Measurements from ENCODE around the gene WDR36.

WDR36 gene

DNA sequence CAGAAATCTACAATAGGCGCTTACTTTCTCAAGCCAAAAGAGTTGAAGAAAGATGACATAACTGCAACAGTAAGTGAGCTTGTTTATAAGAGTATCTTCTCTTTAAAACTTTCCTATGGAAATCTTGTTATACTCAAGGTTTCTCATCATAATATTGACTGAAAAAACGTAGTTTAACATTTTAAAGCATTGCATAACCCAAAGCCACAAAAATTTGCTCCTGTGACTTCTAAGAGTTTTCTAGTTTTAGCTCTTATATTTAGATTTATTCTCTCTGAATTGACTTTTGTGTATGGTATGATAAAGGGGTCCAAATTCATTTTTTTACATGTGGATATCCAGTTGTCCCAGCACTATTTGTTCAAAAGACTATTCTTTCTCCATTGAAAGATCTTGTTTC, 15.2 kb downstream of the WDR36 start:
- no peak overlapping the region for H3K4me2 ChIP-seq (ENCODE audit: low read length)
- H3K4me3 ChIP-seq (ENCODE audit: low read length) = no peak overlapping the region
- H3K9me3 ChIP-seq (replicated peaks; ENCODE audit: low read length) = no peaks in the 10 kb centered on the region
- no peaks in the 10 kb centered on the region for H3K27me3 ChIP-seq (ENCODE audit: control insufficient read depth, insufficient read depth, low read length)
- H3K9ac ChIP-seq (ENCODE audit: low read depth, low read length) = no peak overlapping the region
- H3K36me3 ChIP-seq (ENCODE audit: insufficient read depth, low read length) = peaks cover 92% of the 10 kb centered on the region
- H3K4me1 ChIP-seq (ENCODE audit: control insufficient read depth, insufficient read depth, low read length) = no peaks in the 10 kb centered on the region

DNA sequence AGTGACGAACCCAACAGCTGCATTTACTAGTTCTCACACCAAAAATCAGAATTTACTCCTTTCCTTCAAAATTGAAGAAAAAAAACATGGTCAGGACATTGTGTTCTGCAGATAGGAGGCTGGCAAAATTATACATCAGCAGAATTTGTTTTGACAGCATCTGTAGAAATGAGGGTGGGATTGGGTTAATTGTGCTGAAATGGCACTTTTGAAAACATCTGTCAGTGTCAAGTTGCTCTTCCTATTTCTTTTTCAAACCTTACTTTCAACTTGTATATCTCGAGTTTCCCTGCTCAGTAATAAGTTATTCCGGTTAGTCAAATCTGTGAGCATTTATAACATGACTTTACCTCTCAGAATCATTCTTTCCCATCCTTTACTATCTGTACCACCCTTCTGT, 19.8 kb downstream of the WDR36 start:
- Histone ChIP-seq H3K4me2 (ENCODE audit: low read length) (no peak overlapping the region), H3K9ac (ENCODE audit: low read depth, low read length) (no peak overlapping the region), H3K4me1 (ENCODE audit: control insufficient read depth, insufficient read depth, low read length) (no peaks in the 10 kb centered on the region), H3K4me3 (ENCODE audit: low read length) (no peak overlapping the region), H3K36me3 (ENCODE audit: insufficient read depth, low read length) (peaks cover 79% of the 10 kb centered on the region), H3K9me3 (replicated peaks; ENCODE audit: low read length) (no peaks in the 10 kb centered on the region), H3K27me3 (ENCODE audit: control insufficient read depth, insufficient read depth, low read length) (no peaks in the 10 kb centered on the region)

DNA sequence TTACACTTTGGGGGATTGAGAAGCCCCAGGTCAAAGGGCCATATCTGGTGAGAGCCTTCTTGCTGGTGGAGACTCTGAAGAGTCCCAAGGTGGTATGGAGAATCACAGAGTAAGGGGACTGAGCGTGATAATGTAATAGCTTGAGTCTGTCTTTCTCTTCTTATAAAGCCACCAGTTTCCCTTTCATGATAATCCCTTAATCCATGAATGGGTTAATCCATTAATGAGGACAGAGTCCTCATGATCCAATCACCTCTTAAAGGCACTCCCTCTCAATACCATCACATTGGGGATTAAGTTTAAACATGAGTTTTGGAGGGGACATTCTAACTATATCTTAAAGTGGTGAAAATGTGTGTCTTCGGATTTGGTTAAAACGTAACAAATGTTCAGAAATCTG, 21.5 kb downstream of the WDR36 start:
- Histone ChIP-seq H3K27me3 (ENCODE audit: control insufficient read depth, insufficient read depth, low read length) (no peaks in the 10 kb centered on the region), H3K9ac (ENCODE audit: low read depth, low read length) (no peak overlapping the region), H3K9me3 (replicated peaks; ENCODE audit: low read length) (no peaks in the 10 kb centered on the region), H3K4me1 (ENCODE audit: control insufficient read depth, insufficient read depth, low read length) (no peaks in the 10 kb centered on the region), H3K4me3 (ENCODE audit: low read length) (no peak overlapping the region), H3K4me2 (ENCODE audit: low read length) (no peak overlapping the region), H3K36me3 (ENCODE audit: insufficient read depth, low read length) (peaks cover 74% of the 10 kb centered on the region)

DNA sequence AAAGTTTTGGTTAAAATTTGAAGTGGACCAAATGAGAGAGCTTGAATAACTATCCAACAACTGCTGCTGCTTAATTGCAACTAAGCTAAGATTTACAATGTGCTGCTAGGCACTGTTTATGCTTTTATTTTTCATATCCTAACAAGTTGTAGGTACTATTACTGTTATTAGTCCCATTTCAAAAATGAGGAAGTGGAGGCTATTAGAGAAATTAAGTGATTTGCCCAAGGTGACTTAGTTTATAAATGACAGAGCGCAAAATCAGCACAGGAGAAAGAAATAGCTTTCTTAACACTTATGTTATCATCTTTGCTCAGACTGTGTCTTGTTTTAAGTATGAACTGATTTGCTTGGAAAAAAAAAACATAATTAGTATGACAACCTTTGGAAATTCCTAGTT, 23.1 kb downstream of the WDR36 start:
- H3K36me3 ChIP-seq (ENCODE audit: insufficient read depth, low read length) = peaks cover 66% of the 10 kb centered on the region

DNA sequence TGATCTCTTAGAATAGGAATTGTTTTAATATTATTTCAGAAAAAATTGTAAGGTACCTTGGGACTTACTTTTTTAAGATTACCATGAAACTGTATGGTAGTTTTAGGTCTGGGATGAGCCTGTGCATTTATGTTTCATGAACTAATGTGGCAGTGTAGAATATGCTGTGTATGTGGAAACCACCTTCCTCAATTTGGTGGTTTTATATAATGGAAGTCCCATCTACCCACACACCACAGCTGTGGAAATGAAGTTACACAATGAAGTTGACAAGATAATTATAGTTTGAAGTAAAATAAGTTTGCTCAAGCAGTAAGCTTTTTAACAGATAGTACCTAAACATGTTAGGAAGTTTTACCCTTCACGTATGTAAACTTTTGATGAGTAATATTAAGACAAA, 24.4 kb downstream of the WDR36 start:
- Histone ChIP-seq H3K4me2 (ENCODE audit: low read length) (no peak overlapping the region), H3K9ac (ENCODE audit: low read depth, low read length) (no peak overlapping the region), H3K36me3 (ENCODE audit: insufficient read depth, low read length) (peaks cover 67% of the 10 kb centered on the region), H3K4me1 (ENCODE audit: control insufficient read depth, insufficient read depth, low read length) (no peaks in the 10 kb centered on the region), H3K4me3 (ENCODE audit: low read length) (no peak overlapping the region), H3K9me3 (replicated peaks; ENCODE audit: low read length) (no peaks in the 10 kb centered on the region), H3K27me3 (ENCODE audit: control insufficient read depth, insufficient read depth, low read length) (no peaks in the 10 kb centered on the region)

More for the DNA sequence above, 23.1 kb downstream of the WDR36 start:
- H3K27me3 ChIP-seq (ENCODE audit: control insufficient read depth, insufficient read depth, low read length) = no peaks in the 10 kb centered on the region
- no peak overlapping the region for H3K4me2 ChIP-seq (ENCODE audit: low read length)
- H3K4me1 ChIP-seq (ENCODE audit: control insufficient read depth, insufficient read depth, low read length) = no peaks in the 10 kb centered on the region
- H3K9me3 ChIP-seq (replicated peaks; ENCODE audit: low read length) = no peaks in the 10 kb centered on the region
- no peak overlapping the region for H3K9ac ChIP-seq (ENCODE audit: low read depth, low read length)
- no peak overlapping the region for H3K4me3 ChIP-seq (ENCODE audit: low read length)

DNA sequence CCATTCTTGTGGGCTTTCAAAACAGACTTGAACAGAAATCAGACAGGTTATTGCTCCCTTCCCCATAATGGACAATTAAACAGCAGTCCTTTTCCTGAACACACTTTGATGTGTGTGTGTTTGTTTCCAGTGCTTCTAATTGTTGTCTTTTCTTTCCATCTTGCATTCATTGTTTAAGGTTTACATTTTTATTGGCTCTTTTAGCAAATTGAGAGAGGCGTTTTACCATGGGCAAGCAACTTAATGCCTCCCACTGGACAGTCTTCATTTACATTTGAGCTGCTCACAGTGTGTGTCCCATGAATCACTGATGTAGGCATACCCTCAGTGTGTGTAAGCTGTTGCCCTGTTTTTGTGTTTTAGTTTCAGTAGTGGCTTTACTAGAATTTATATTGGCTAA, 25.0 kb downstream of the WDR36 start:
- H3K9ac ChIP-seq (ENCODE audit: low read depth, low read length) = no peak overlapping the region
- H3K9me3 ChIP-seq (replicated peaks; ENCODE audit: low read length) = no peaks in the 10 kb centered on the region
- no peak overlapping the region for H3K4me3 ChIP-seq (ENCODE audit: low read length)
- peaks cover 68% of the 10 kb centered on the region for H3K36me3 ChIP-seq (ENCODE audit: insufficient read depth, low read length)
- H3K4me1 ChIP-seq (ENCODE audit: control insufficient read depth, insufficient read depth, low read length) = no peaks in the 10 kb centered on the region
- H3K4me2 ChIP-seq (ENCODE audit: low read length) = no peak overlapping the region
- no peaks in the 10 kb centered on the region for H3K27me3 ChIP-seq (ENCODE audit: control insufficient read depth, insufficient read depth, low read length)

DNA sequence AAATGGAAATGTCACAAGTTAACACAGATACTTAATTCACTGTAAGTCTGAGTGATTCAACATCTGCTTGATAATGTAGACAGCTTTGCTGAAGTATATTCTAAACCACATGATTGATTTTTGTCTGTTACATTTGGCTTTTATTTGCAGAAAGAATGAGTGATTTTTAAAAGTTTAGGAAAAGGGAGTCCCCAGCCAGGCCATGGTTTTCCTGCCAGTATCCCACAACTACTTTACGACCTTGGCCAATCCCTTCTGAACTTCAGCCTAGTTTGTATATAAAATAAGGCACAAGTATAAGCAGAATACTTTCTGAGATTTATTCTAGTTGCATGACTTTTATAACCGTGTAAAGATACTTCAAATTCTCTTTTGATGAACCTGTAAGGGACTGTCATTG, 27.1 kb downstream of the WDR36 start:
- Histone ChIP-seq H3K9me3 (replicated peaks; ENCODE audit: low read length) (no peaks in the 10 kb centered on the region), H3K4me3 (ENCODE audit: low read length) (no peak overlapping the region), H3K4me1 (ENCODE audit: control insufficient read depth, insufficient read depth, low read length) (no peaks in the 10 kb centered on the region), H3K27me3 (ENCODE audit: control insufficient read depth, insufficient read depth, low read length) (no peaks in the 10 kb centered on the region), H3K9ac (ENCODE audit: low read depth, low read length) (no peak overlapping the region), H3K36me3 (ENCODE audit: insufficient read depth, low read length) (peaks cover 64% of the 10 kb centered on the region), H3K4me2 (ENCODE audit: low read length) (no peak overlapping the region)

DNA sequence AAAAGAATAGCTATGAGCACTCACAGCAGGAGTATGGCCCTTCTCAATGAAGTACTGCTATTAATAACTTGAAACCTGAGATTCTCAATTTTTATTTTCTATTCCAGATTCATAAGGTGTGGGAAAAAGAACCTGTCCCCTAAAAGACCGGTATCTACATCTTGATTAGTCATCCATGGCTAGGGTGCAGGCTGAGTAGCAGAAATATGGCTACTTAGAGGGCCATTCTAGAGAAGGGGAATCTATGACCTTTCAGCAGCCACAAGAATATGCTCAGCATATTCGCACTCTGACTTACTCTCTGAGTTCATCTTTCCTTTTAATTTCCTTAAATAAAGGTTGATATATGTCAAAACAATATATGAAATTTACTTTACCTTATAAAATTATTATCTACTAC, 27.7 kb downstream of the WDR36 start:
- no peaks in the 10 kb centered on the region for H3K9me3 ChIP-seq (replicated peaks; ENCODE audit: low read length)
- H3K36me3 ChIP-seq (ENCODE audit: insufficient read depth, low read length) = peaks cover 62% of the 10 kb centered on the region
- no peaks in the 10 kb centered on the region for H3K27me3 ChIP-seq (ENCODE audit: control insufficient read depth, insufficient read depth, low read length)
- no peak overlapping the region for H3K4me2 ChIP-seq (ENCODE audit: low read length)
- no peak overlapping the region for H3K9ac ChIP-seq (ENCODE audit: low read depth, low read length)
- no peak overlapping the region for H3K4me3 ChIP-seq (ENCODE audit: low read length)
- H3K4me1 ChIP-seq (ENCODE audit: control insufficient read depth, insufficient read depth, low read length) = no peaks in the 10 kb centered on the region

DNA sequence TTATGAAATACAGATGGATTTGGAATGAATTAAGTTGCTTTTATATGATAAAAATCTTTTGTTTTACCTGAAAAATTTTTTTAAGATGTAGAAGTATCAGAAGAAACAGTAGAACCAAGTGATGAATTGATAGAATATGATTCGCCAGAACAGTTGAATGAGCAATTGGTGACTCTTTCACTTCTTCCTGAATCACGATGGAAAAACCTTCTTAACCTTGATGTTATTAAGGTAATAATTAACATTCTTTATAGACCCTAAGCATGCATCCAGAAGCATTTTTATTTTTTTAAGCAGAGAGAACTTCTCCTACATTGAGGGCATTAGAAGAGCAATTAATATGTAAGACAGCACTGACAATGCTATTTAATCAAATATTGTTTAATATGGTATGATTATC, 28.8 kb downstream of the WDR36 start:
- Histone ChIP-seq H3K36me3 (ENCODE audit: insufficient read depth, low read length) (peaks cover 63% of the 10 kb centered on the region), H3K4me1 (ENCODE audit: control insufficient read depth, insufficient read depth, low read length) (no peaks in the 10 kb centered on the region), H3K4me3 (ENCODE audit: low read length) (no peak overlapping the region), H3K4me2 (ENCODE audit: low read length) (no peak overlapping the region), H3K9me3 (replicated peaks; ENCODE audit: low read length) (no peaks in the 10 kb centered on the region), H3K27me3 (ENCODE audit: control insufficient read depth, insufficient read depth, low read length) (no peaks in the 10 kb centered on the region), H3K9ac (ENCODE audit: low read depth, low read length) (no peak overlapping the region)

DNA sequence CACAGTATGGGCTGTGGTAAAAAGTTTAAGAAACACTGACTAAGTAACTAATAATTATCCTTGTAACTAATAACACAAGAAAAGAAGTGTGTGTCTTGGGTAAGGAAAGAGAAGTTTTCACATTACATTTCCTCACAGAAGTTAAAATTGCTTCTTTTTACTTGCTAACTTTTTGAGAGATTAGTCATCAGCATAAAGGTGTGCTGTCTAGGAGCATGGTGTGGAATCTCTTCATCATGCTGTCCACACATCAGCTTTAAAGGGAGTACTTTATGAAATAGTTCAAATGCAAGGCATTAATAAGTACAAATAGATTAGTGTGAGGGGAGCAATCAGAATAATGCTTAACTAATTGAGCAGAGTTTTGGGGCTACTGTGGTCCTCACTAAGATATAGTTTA, 29.8 kb downstream of the WDR36 start:
- Histone ChIP-seq H3K4me2 (ENCODE audit: low read length) (no peak overlapping the region), H3K4me1 (ENCODE audit: control insufficient read depth, insufficient read depth, low read length) (no peaks in the 10 kb centered on the region), H3K9ac (ENCODE audit: low read depth, low read length) (no peak overlapping the region), H3K27me3 (ENCODE audit: control insufficient read depth, insufficient read depth, low read length) (no peaks in the 10 kb centered on the region), H3K9me3 (replicated peaks; ENCODE audit: low read length) (no peaks in the 10 kb centered on the region), H3K36me3 (ENCODE audit: insufficient read depth, low read length) (peaks cover 66% of the 10 kb centered on the region), H3K4me3 (ENCODE audit: low read length) (no peak overlapping the region)

DNA sequence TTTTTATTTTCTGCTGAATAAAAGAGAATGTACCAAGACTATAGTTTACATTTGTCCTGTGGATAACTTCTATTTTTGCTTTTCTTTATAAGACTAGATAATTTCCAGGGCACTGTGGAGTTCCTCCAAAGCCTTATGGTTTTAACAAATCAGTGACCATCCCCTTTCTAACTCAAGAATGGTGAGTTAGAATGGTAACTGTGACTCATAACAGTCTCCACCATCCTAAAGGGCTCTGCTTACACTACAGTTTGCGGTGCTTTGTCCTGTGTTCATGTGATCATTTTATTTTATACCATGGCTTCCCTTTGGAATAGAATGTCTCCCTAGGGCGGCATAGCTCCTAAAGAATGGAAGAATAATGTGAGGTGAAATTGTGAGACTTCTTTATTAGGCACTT, 30.2 kb downstream of the WDR36 start:
- H3K4me3 ChIP-seq (ENCODE audit: low read length) = no peak overlapping the region
- H3K9me3 ChIP-seq (replicated peaks; ENCODE audit: low read length) = no peaks in the 10 kb centered on the region
- no peak overlapping the region for H3K9ac ChIP-seq (ENCODE audit: low read depth, low read length)
- peaks cover 66% of the 10 kb centered on the region for H3K36me3 ChIP-seq (ENCODE audit: insufficient read depth, low read length)
- no peaks in the 10 kb centered on the region for H3K4me1 ChIP-seq (ENCODE audit: control insufficient read depth, insufficient read depth, low read length)
- H3K4me2 ChIP-seq (ENCODE audit: low read length) = no peak overlapping the region
- H3K27me3 ChIP-seq (ENCODE audit: control insufficient read depth, insufficient read depth, low read length) = no peaks in the 10 kb centered on the region

DNA sequence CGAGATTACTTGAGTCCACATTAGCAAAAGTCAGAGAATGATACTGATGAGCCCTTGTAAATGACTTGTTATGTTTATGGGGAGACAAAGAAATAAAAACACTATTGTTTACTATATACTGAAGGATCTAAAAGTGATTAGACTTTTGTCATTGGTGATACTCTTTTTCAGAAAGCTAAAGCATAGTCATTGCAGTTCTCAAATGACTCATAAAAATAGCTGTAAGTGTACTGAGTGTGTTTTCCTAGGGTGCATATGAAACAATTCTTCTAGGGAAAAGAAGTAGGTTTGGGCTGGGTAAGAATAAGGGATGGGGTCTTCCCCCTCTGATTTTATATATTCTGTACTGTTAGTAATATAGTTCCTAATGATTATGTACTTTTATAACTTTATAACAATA, 32.6 kb downstream of the WDR36 start:
- H3K9ac ChIP-seq (ENCODE audit: low read depth, low read length) = no peak overlapping the region
- no peak overlapping the region for H3K4me3 ChIP-seq (ENCODE audit: low read length)
- peaks cover 9% of the 10 kb centered on the region for H3K4me1 ChIP-seq (ENCODE audit: control insufficient read depth, insufficient read depth, low read length)
- H3K9me3 ChIP-seq (replicated peaks; ENCODE audit: low read length) = no peaks in the 10 kb centered on the region
- peaks cover 63% of the 10 kb centered on the region for H3K36me3 ChIP-seq (ENCODE audit: insufficient read depth, low read length)
- no peaks in the 10 kb centered on the region for H3K27me3 ChIP-seq (ENCODE audit: control insufficient read depth, insufficient read depth, low read length)
- no peak overlapping the region for H3K4me2 ChIP-seq (ENCODE audit: low read length)

All from skeletal muscle satellite cell (primary cell).